ENCODE results near the gene ST6GALNAC6.

GRCh38 chr9:127927988-127928675, 28.7 kb upstream of the ST6GALNAC6 start:
- TF ChIP-seq, protein P1, sequence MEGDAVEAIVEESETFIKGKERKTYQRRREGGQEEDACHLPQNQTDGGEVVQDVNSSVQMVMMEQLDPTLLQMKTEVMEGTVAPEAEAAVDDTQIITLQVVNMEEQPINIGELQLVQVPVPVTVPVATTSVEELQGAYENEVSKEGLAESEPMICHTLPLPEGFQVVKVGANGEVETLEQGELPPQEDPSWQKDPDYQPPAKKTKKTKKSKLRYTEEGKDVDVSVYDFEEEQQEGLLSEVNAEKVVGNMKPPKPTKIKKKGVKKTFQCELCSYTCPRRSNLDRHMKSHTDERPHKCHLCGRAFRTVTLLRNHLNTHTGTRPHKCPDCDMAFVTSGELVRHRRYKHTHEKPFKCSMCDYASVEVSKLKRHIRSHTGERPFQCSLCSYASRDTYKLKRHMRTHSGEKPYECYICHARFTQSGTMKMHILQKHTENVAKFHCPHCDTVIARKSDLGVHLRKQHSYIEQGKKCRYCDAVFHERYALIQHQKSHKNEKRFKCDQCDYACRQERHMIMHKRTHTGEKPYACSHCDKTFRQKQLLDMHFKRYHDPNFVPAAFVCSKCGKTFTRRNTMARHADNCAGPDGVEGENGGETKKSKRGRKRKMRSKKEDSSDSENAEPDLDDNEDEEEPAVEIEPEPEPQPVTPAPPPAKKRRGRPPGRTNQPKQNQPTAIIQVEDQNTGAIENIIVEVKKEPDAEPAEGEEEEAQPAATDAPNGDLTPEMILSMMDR (IDR thresholded peaks at IDR 0.05): no peak
- TF ChIP-seq TP53 (CRISPR knock-in tag; IDR thresholded peaks at IDR 0.05): no peak
- no peak for TF ChIP-seq HOXB13 (CRISPR knock-in tag; IDR thresholded peaks at IDR 0.05; ENCODE audit: low read depth)
- TF ChIP-seq POLR2A (IDR thresholded peaks at IDR 0.05; ENCODE audit: low read length): no peak
- TF ChIP-seq USF2 (IDR thresholded peaks at IDR 0.05): no peak
- no peak for TF ChIP-seq ZNF302 (CRISPR knock-in tag; IDR thresholded peaks at IDR 0.05)
- TF ChIP-seq, protein P2, sequence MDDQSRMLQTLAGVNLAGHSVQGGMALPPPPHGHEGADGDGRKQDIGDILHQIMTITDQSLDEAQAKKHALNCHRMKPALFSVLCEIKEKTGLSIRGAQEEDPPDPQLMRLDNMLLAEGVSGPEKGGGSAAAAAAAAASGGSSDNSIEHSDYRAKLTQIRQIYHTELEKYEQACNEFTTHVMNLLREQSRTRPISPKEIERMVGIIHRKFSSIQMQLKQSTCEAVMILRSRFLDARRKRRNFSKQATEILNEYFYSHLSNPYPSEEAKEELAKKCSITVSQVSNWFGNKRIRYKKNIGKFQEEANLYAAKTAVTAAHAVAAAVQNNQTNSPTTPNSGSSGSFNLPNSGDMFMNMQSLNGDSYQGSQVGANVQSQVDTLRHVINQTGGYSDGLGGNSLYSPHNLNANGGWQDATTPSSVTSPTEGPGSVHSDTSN (IDR thresholded peaks at IDR 0.05): no peak
- TF ChIP-seq MAFK (IDR thresholded peaks at IDR 0.05; ENCODE audit: partially characterized antibody): no peak
- no peak for TF ChIP-seq ZSCAN20 (CRISPR knock-in tag; IDR thresholded peaks at IDR 0.05)
- TF ChIP-seq MAZ (IDR thresholded peaks at IDR 0.05; ENCODE audit: borderline replicate concordance, low read depth, low read length): no peak
- no peak for TF ChIP-seq REST (IDR thresholded peaks at IDR 0.05)
- TF ChIP-seq ESRRA (IDR thresholded peaks at IDR 0.05; ENCODE audit: borderline replicate concordance, low read length): no peak
- TF ChIP-seq ZFP36 (IDR thresholded peaks at IDR 0.05; ENCODE audit: borderline replicate concordance, partially characterized antibody): no peak
